Ureter (tissue), 1 donor: ENCODE results near the gene CYP27C1. TPM values are rescaled to one million over a fixed set of nuclear protein-coding genes. Genes with fewer than 3 reads are reported as not detected.

Experiments
- total RNA-seq: library from RNA; stranded (reverse); gene quantifications from one replicate; pipeline ENCODE4 v1.2.4, GENCODE V29; 2023
- donor health status: DM: yes; HTN: yes; CAD: no.

CYP27C1 gene
- total RNA-seq, 1 donor from 2014 or later, result 0.73 TPM

Other genes starting within 250 kb of the CYP27C1 start
- gene BIN1, start 113.1 kb downstream of the CYP27C1 start, total RNA-seq, result 51.6 TPM
- gene ERCC3, start 73.8 kb upstream of the CYP27C1 start, total RNA-seq, result 44.5 TPM
- gene MAP3K2, start 167.7 kb upstream of the CYP27C1 start, total RNA-seq, result 73.2 TPM
- gene PROC, start 198.1 kb upstream of the CYP27C1 start, total RNA-seq, result not detected